OCI-LY3 (cell line): Measurements from ENCODE around the gene INSC.

Experiments used
- H2AFZ ChIP-seq: fragments of 200-600, 300-600 bp; shearing (Covaris generic); 2 replicates; pipeline ENCODE4 v1.6.0; 2014; ENCODE audit warnings: antibody characterized with exemption, low read depth, low read length
- H3K27ac ChIP-seq: fragments of 200-600, 300-600 bp; sonication (generic); 2 replicates; pipeline ENCODE4 v1.5.1; 2014; ENCODE audit warnings: mild to moderate bottlenecking, low read length, moderate library complexity, mixed read lengths
- H3K27me3 ChIP-seq: fragments of 200-600, 300-600 bp; sonication (generic); 2 replicates; pipeline ENCODE4 v1.6.1; 2014; ENCODE audit warnings: low read depth, low read length, mixed read lengths
- H3K36me3 ChIP-seq: fragments of 200-600, 300-600 bp; sonication (generic); replicated peaks from 2 replicates; pipeline ENCODE3; 2014; ENCODE audit warnings: low read depth, low read length, mixed read lengths
- H3K4me1 ChIP-seq: fragments of 300-600, 200-600 bp; sonication (generic); 2 replicates; pipeline ENCODE4 v1.6.1; 2014; ENCODE audit warnings: low read length, mixed read lengths
- H3K4me2 ChIP-seq: fragments of 200-600, 300-600 bp; sonication (generic); 2 replicates; pipeline ENCODE4 v1.6.1; 2014; ENCODE audit warnings: low read length, mixed read lengths
- H3K4me3 ChIP-seq: fragments of 300-600, 200-600 bp; sonication (generic); 2 replicates; pipeline ENCODE4 v1.5.1; 2014; ENCODE audit warnings: antibody characterized with exemption, mild to moderate bottlenecking, low read length, moderate library complexity
- H3K79me2 ChIP-seq: fragments of 300-600, 200-600 bp; shearing (Covaris generic); 2 replicates; pipeline ENCODE4 v1.6.1; 2014; ENCODE audit warnings: mild to moderate bottlenecking, low read length, mixed read lengths
- H3K9ac ChIP-seq: fragments of 300-600, 200-600 bp; shearing (Covaris generic); 2 replicates; pipeline ENCODE4 v1.6.0; 2014; ENCODE audit warnings: mild to moderate bottlenecking, low read length, moderate library complexity
- H3K9me3 ChIP-seq: fragments of 200-600, 300-600 bp; shearing (Covaris generic); 2 replicates; pipeline ENCODE4 v1.6.1; 2014; ENCODE audit warnings: low read length, mixed read lengths; ENCODE audit not compliant: insufficient read depth
- H4K20me1 ChIP-seq: fragments of 200-600, 300-600 bp; sonication (generic); 2 replicates; pipeline ENCODE4 v1.6.1; 2016; ENCODE audit warnings: low read length, mixed read lengths; ENCODE audit not compliant: insufficient read depth
- EZH2phosphoT487 ChIP-seq: fragments of 200-600 bp; shearing (Covaris generic); IDR thresholded peaks from 2 replicates; pipeline ENCODE4 v1.6.1; 2018; ENCODE audit warnings: antibody characterized with exemption, mixed run types, low read depth
- TF ChIP-seq, protein P1 (sequence below): fragments of 200-600, 300-600 bp; sonication (generic); IDR thresholded peaks from 2 replicates; pipeline ENCODE4 v1.5.1; 2014; ENCODE audit warnings: antibody characterized with exemption, low read length, low read depth

The INSC gene

DNA sequence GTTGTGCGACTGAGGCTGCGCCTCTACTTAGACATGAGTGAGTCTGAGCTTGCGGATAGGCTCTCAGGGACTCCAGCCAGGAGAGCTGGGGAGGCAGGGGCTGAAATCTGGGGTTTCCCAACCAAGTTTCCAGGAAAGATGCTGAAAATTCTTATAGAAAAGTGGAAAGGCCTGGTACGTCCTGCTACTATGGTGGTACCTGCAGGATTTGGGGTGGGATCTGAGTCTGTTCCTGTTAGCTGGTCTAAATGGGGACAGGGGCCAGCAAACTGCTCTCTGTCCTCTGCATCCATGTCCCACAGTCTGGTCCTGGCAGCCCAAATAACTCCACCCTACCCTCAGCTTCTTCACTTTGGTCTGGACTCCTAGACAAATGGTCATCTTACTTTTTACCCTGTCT is 86.9 kb downstream of the INSC start:
- Histone ChIP-seq H4K20me1 (no peaks in the 10 kb centered on the region), H3K4me1 (no peaks in the 10 kb centered on the region), H3K79me2 (no peaks in the 10 kb centered on the region), H3K36me3 (no peaks in the 10 kb centered on the region), H3K9ac (no peak overlapping the region), H3K27ac (no peak overlapping the region), H3K9me3 (no peaks in the 10 kb centered on the region), H2AFZ (no peak overlapping the region), H3K4me2 (no peak overlapping the region), H3K4me3 (no peak overlapping the region), H3K27me3 (0 out of 2 replicates have a peak, but pooled peaks cover 3% of the 10 kb centered on the region)
- TF ChIP-seq, protein P1, sequence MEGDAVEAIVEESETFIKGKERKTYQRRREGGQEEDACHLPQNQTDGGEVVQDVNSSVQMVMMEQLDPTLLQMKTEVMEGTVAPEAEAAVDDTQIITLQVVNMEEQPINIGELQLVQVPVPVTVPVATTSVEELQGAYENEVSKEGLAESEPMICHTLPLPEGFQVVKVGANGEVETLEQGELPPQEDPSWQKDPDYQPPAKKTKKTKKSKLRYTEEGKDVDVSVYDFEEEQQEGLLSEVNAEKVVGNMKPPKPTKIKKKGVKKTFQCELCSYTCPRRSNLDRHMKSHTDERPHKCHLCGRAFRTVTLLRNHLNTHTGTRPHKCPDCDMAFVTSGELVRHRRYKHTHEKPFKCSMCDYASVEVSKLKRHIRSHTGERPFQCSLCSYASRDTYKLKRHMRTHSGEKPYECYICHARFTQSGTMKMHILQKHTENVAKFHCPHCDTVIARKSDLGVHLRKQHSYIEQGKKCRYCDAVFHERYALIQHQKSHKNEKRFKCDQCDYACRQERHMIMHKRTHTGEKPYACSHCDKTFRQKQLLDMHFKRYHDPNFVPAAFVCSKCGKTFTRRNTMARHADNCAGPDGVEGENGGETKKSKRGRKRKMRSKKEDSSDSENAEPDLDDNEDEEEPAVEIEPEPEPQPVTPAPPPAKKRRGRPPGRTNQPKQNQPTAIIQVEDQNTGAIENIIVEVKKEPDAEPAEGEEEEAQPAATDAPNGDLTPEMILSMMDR: no peak
- no peak for TF ChIP-seq EZH2phosphoT487

DNA sequence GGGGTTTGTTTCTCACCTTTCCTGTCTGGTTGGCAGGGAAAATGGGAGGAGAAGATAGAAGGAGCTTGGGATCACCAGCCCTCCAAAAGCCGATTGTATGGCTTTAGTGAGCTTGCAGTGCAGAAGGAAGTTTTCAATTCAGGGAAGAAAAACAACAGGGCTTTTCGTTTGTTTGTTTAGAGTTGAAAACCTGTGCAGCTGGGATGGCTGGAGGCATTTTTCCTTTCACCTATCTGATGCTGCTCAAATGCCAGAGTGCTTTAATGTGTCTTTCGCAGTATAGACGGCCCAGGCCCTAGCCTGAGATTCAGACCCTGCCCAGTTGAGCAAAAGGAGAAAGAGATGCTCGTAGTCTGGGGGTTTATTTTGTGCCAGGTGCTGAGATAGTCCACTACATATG is 87.9 kb downstream of the INSC start:
- H3K4me2 ChIP-seq: no peak overlapping the region
- H3K9me3 ChIP-seq: no peaks in the 10 kb centered on the region
- H3K4me3 ChIP-seq: no peak overlapping the region
- H4K20me1 ChIP-seq: no peaks in the 10 kb centered on the region
- H3K27ac ChIP-seq: no peak overlapping the region
- no peak overlapping the region for H3K9ac ChIP-seq
- TF ChIP-seq, protein P1: no peak
- no peak for TF ChIP-seq EZH2phosphoT487
- H3K4me1 ChIP-seq: no peaks in the 10 kb centered on the region
- no peak overlapping the region for H2AFZ ChIP-seq
- 0 out of 2 replicates have a peak, but pooled peaks cover 3% of the 10 kb centered on the region for H3K27me3 ChIP-seq
- H3K79me2 ChIP-seq: no peaks in the 10 kb centered on the region
- no peaks in the 10 kb centered on the region for H3K36me3 ChIP-seq

DNA sequence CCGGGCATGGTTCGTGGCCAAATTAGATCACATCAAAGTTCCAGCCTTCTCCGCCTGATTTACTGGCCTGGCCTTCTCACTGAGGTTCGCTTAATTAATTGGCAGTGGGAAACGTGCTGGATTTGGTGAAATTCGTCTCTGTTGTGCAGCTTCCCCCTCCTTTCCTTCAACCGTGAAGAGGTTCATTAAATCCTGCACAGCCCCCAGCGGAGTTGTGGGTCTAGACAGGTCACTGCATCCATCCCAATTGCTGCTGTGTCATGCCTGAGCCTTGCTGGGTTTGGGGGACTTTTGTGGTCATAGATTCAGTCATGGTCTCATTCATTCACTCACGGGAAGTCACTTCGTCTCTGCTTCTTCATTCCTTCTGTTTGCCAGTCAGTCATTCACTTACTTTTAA is 90.0 kb downstream of the INSC start:
- no peak overlapping the region for H3K4me2 ChIP-seq
- H3K27ac ChIP-seq: no peak overlapping the region
- H2AFZ ChIP-seq: no peak overlapping the region
- H3K9me3 ChIP-seq: no peaks in the 10 kb centered on the region
- no peaks in the 10 kb centered on the region for H3K79me2 ChIP-seq
- H3K9ac ChIP-seq: no peak overlapping the region
- no peak for TF ChIP-seq EZH2phosphoT487
- TF ChIP-seq, protein P1: no peak
- H3K4me1 ChIP-seq: no peaks in the 10 kb centered on the region
- no peaks in the 10 kb centered on the region for H3K36me3 ChIP-seq
- no peaks in the 10 kb centered on the region for H4K20me1 ChIP-seq
- no peak overlapping the region for H3K4me3 ChIP-seq
- H3K27me3 ChIP-seq: 0 out of 2 replicates have a peak, but pooled peaks cover 8% of the 10 kb centered on the region

DNA sequence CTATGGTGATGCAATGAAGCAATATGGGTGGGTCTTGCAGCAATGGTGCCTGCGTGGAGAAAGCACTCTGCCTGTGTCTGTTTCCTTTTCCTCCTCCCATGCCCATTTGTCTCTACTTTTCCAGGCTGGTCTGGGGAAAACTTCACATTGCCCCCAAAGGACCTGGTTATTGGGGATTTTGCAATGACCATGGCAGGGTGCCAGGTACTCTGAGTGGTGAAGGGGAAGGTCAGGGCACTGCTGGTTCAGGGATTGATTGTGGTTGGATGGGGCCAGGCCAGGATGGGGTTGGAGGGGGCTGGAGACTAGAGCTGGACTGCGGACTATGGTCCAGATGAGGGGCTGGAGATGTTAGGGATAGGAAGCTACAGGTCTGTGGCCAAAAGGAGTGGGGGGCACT is 92.1 kb downstream of the INSC start:
- Histone ChIP-seq H3K4me3 (no peak overlapping the region), H3K27ac (no peak overlapping the region), H3K9ac (no peak overlapping the region), H2AFZ (no peak overlapping the region), H4K20me1 (no peaks in the 10 kb centered on the region), H3K36me3 (no peaks in the 10 kb centered on the region), H3K4me1 (no peaks in the 10 kb centered on the region), H3K79me2 (no peaks in the 10 kb centered on the region), H3K27me3 (0 out of 2 replicates have a peak, but pooled peaks cover 8% of the 10 kb centered on the region), H3K4me2 (no peak overlapping the region), H3K9me3 (no peaks in the 10 kb centered on the region)
- no peak for TF ChIP-seq EZH2phosphoT487
- TF ChIP-seq, protein P1: no peak
